Sigmoid colon (tissue), 7 donors: Measurements from ENCODE around the gene PCDHGA9. TPM values are rescaled to one million over a fixed set of nuclear protein-coding genes. Genes with fewer than 3 reads are reported as not detected.
"Not testable (repeated sequence)": the region's sequence is repeated elsewhere in the genome, so short reads cannot be mapped to it uniquely, and the experiment has no call there.

Experiments used
- DNase-seq: peaks from one replicate; pipeline ENCODE4 v3.0.0-alpha.2; 2019
- H3K27ac ChIP-seq, 4 donors: fragments of 200-600 bp; sonication (generic); one replicate each; pipeline ENCODE4 v1.5.1; 2016 to 2019; ENCODE audit warnings: mild to moderate bottlenecking in 1 of 4
- H3K27me3 ChIP-seq, 3 donors: fragments of 200-600 bp; sonication (generic); one replicate each; pipeline ENCODE4 v1.5.1; 2019; ENCODE audit warnings: mild to moderate bottlenecking in 1 of 3
- H3K36me3 ChIP-seq, 4 donors: fragments of 200-600 bp; sonication (generic); one replicate each; pipeline ENCODE4 v1.5.1; 2016 to 2019
- H3K4me1 ChIP-seq, 4 donors: fragments of 200-600 bp; sonication (generic); one replicate each; pipeline ENCODE4 v1.5.1; 2017 to 2019
- H3K4me3 ChIP-seq, 4 donors: fragments of 200-600 bp; sonication (generic); one replicate each; pipeline ENCODE4 v1.5.1; 2017 to 2019; ENCODE audit warnings: mild to moderate bottlenecking in 2 of 4, moderate library complexity in 1 of 4
- H3K9me3 ChIP-seq, 4 donors: fragments of 200-600 bp in 3 of 4; sonication (generic) in 3 of 4; one replicate each; pipeline versions ENCODE4 v1.5.1 to v1.6.1; 2013 to 2019
- CTCF ChIP-seq, 4 experiments: fragments of 450-650 bp in 3 of 4; fragments of 200-600 bp in 1 of 4; IDR thresholded peaks; one replicate each; pipeline ENCODE4 v1.5.1; 2016 to 2019; ENCODE audit warnings: antibody characterized with exemption in 4 of 4, mild to moderate bottlenecking in 3 of 4, moderate library complexity in 2 of 4
- EP300 ChIP-seq, 4 donors: sonication (generic); formaldehyde crosslinking; IDR thresholded peaks; one replicate each; pipeline ENCODE4 v1.6.1; 2017; ENCODE audit warnings: antibody characterized with exemption in 4 of 4
- POLR2A ChIP-seq, 2 donors: fragments of 450-650 bp; IDR thresholded peaks; one replicate each; pipeline ENCODE4 v1.6.1; 2016; ENCODE audit warnings: antibody characterized with exemption in 2 of 2, mild to moderate bottlenecking in 2 of 2, moderate library complexity in 2 of 2
- POLR2AphosphoS5 ChIP-seq, 4 donors: sonication (generic); formaldehyde crosslinking; IDR thresholded peaks; one replicate each; pipeline ENCODE4 v1.6.1; 2017; ENCODE audit warnings: antibody characterized with exemption in 4 of 4
- WGBS, 2 donors: extraction: QIAGEN DNeasy Blood & Tissue Kit; methylation state at CpG; one replicate each; pipeline ENCODE4 v1.1.7; 2013; 5-methylcytosine and 5-hydroxymethylcytosine counted together
- intact Hi-C: fragments of 100-400 bp; cut with DNase I; formaldehyde crosslinking; loops from one replicate; pipeline ENCODE4 v1.15.1; 2023
- polyA plus RNA-seq, 3 donors: library from polyadenylated mRNA; stranded (reverse); fragments of 200-250 nt; gene quantifications; one replicate each; pipeline ENCODE4 v1.2.3, GENCODE V29; 2013
- total RNA-seq, 4 donors: library from RNA; depleted of rRNA; stranded (reverse); fragments of >200 nt; gene quantifications; one replicate each; pipeline ENCODE4 v1.1.0, GENCODE V29; 2016
- donor health status: healthy with polysubstance abuse.
- donor health status: Bipolar disorder and iron deficiency.
- donor health status: healthy.

PCDHGA9 gene
- total and polyA plus RNA-seq, 7 donors, result 0.79 to 15.8 (median 10.4) TPM; not detected in 2

- intact Hi-C loops, result no loop called here
- Histone ChIP-seq H3K27ac (no peak overlapping the region), H3K9me3 (peaks cover 44 to 91% (median 67%) of the 10 kb centered on the region in 4 donors), H3K4me3 (no peak overlapping the region), H3K27me3 (peaks cover 0 to 3% (median 0%) of the 10 kb centered on the region in 3 donors), H3K4me1 (no peaks in the 10 kb centered on the region), H3K36me3 (peaks cover 0 to 6% (median 0%) of the 10 kb centered on the region in 4 donors)
- no peak for TF ChIP-seq POLR2A (IDR thresholded peaks at IDR 0.05)
- no peak for TF ChIP-seq CTCF (IDR thresholded peaks at IDR 0.05)
- TF ChIP-seq POLR2AphosphoS5 (IDR thresholded peaks at IDR 0.05), result no peak
- TF ChIP-seq EP300 (IDR thresholded peaks at IDR 0.05), result no peak
- 41 to 69% methylated on average over 69 of the region's 69 CpGs for WGBS, 2 donors
- no peak for DNase-seq
Observed at GRCh38 chr5:141371572-141372475, 30.8 kb upstream of the PCDHGA9 start.

- H3K4me1 ChIP-seq, result no peaks in the 10 kb centered on the region
- 23 to 56% methylated on average over 27 of the region's 27 CpGs for WGBS, 2 donors
- TF ChIP-seq CTCF (IDR thresholded peaks at IDR 0.05) (no peak), POLR2A (IDR thresholded peaks at IDR 0.05) (no peak), EP300 (IDR thresholded peaks at IDR 0.05) (no peak), POLR2AphosphoS5 (IDR thresholded peaks at IDR 0.05) (no peak)
- H3K27me3 ChIP-seq, result no peaks in the 10 kb centered on the region
- no peak for DNase-seq
- peak within 1 kb of the TSS; percentile 7 to 30 (median 21) for H3K4me3 ChIP-seq
- intact Hi-C loops, result no loop called here
- H3K36me3 ChIP-seq, result peaks cover 0 to 6% (median 0%) of the 10 kb centered on the region in 4 donors
- no peak within 1 kb of the TSS for H3K27ac ChIP-seq
- H3K9me3 ChIP-seq, result peaks cover 42 to 91% (median 74%) of the 10 kb centered on the region in 4 donors
Observed at GRCh38 chr5:141373673-141374317, 28.8 kb upstream of the PCDHGA9 start, which contains the start of gene PCDHGA6. Gene PCDHGA6, plus strand, starts transcription at chr5:141373891. Its CDS starts 193 bp downstream, at chr5:141374084.

- no peak overlapping the region for H3K4me3 ChIP-seq
- TF ChIP-seq POLR2AphosphoS5 (IDR thresholded peaks at IDR 0.05) (no peak), EP300 (IDR thresholded peaks at IDR 0.05) (no peak), POLR2A (IDR thresholded peaks at IDR 0.05) (no peak), CTCF (IDR thresholded peaks at IDR 0.05) (no peak)
- H3K4me1 ChIP-seq, result no peaks in the 10 kb centered on the region
- WGBS, 2 donors, result 69 to 72% methylated on average over 14 of the region's 14 CpGs
- H3K27ac ChIP-seq, result no peak overlapping the region
- intact Hi-C loops, result no loop called here
- H3K27me3 ChIP-seq, result no peaks in the 10 kb centered on the region
- peaks cover 0 to 6% (median 0%) of the 10 kb centered on the region in 4 donors for H3K36me3 ChIP-seq
- no peak for DNase-seq
- H3K9me3 ChIP-seq, result peaks cover 42 to 91% (median 72%) of the 10 kb centered on the region in 4 donors
Observed at GRCh38 chr5:141374627-141375026, 28.0 kb upstream of the PCDHGA9 start.

GRCh38 chr5:141375444-141376155 is 27.0 kb upstream of the PCDHGA9 start:
- peaks cover 41 to 85% (median 67%) of the 10 kb centered on the region in 4 donors for H3K9me3 ChIP-seq
- intact Hi-C loops, H3K27me3 ChIP-seq, H3K36me3 ChIP-seq, H3K4me3 ChIP-seq, H3K27ac ChIP-seq, H3K4me1 ChIP-seq, DNase-seq: not testable (repeated sequence)
- 60 to 72% methylated on average over 42 to 43 of the region's 48 CpGs for WGBS, 2 donors
